SK-MEL-5 (cell line): ENCODE results near the gene VWA3A. TPM values are rescaled to one million over a fixed set of nuclear protein-coding genes. Genes with fewer than 3 reads are reported as not detected.

Experiments used
- total RNA-seq: library from RNA; depleted of rRNA; stranded (reverse); fragments of >200 nt; shearing (Covaris generic); gene quantifications from 2 replicates; pipeline ENCODE4 v1.2.3, GENCODE V29; 2014; rRNA removed

VWA3A gene
- total RNA-seq, 1 experiment from 2014 or later = not detected

Other genes starting within 250 kb of the VWA3A start
- 11.6 and 21.6 TPM in 2 replicates for gene NPIPB4, start 234.8 kb upstream of the VWA3A start, total RNA-seq
- gene UQCRC2, start 139.2 kb upstream of the VWA3A start, total RNA-seq = 204 and 205 TPM in 2 replicates
- gene PDZD9, start 91.4 kb upstream of the VWA3A start, total RNA-seq = not detected in 2 replicates
- 15.1 and 16.4 TPM in 2 replicates for gene MOSMO, start 84.4 kb upstream of the VWA3A start, total RNA-seq
- not detected in 2 replicates for gene SDR42E2, start 70.0 kb downstream of the VWA3A start, total RNA-seq
- 18.1 and 18.5 TPM in 2 replicates for gene EEF2K, start 113.7 kb downstream of the VWA3A start, total RNA-seq
- gene POLR3E, start 204.9 kb downstream of the VWA3A start, total RNA-seq = 39.3 and 40.4 TPM in 2 replicates